Stimulated activated naive CD4-positive, alpha-beta T cell (primary cell): ENCODE measurements around the gene CD1B.
"Not testable (repeated sequence)": the region's sequence is repeated elsewhere in the genome, so short reads cannot be mapped to it uniquely, and the experiment has no call there.

Experiments
- DNase-seq, 6 experiments: peaks; one replicate each; lab custom pipeline; 2025; lab: John Stamatoyannopoulos, UW

The CD1B gene

GRCh38 chr1:158328426-158328825 is 2.9 kb downstream of the CD1B start:
- DNase-seq: no peak

GRCh38 chr1:158327481-158327880 is 3.9 kb downstream of the CD1B start:
- DNase-seq: no peak

GRCh38 chr1:158324395-158324794 is 6.9 kb downstream of the CD1B start:
- DNase-seq: no peak

GRCh38 chr1:158323866-158324265 is 7.5 kb downstream of the CD1B start:
- DNase-seq: no peak

- DNase-seq: no peak
Measured at GRCh38 chr1:158311066-158311465, 20.3 kb downstream of the CD1B start.

- DNase-seq: no peak
Measured at GRCh38 chr1:158310623-158311022, 20.7 kb downstream of the CD1B start.

GRCh38 chr1:158295791-158296190 is 35.5 kb downstream of the CD1B start:
- no peak for DNase-seq

- DNase-seq: no peak
Measured at GRCh38 chr1:158290321-158290844, 40.9 kb downstream of the CD1B start.

- DNase-seq: no peak
Measured at GRCh38 chr1:158289811-158290210, 41.5 kb downstream of the CD1B start, which contains the start of gene CD1C. TSS of gene CD1C (plus strand) at chr1:158289923. CDS start at chr1:158290065, 142 bp downstream.

- DNase-seq: no peak
Measured at GRCh38 chr1:158286941-158287346, 44.4 kb downstream of the CD1B start.

- no peak for DNase-seq
Measured at GRCh38 chr1:158286487-158286886, 44.8 kb downstream of the CD1B start.

GRCh38 chr1:158285756-158286241 is 45.5 kb downstream of the CD1B start:
- DNase-seq: no peak

- DNase-seq: no peak
Measured at GRCh38 chr1:158283965-158284364, 47.4 kb downstream of the CD1B start.

GRCh38 chr1:158282421-158282820 is 48.9 kb downstream of the CD1B start:
- not testable (repeated sequence) for DNase-seq
